HG03060 (cell line): ENCODE results near the gene UBAP2L.
"Not testable (repeated sequence)": the region's sequence is repeated elsewhere in the genome, so short reads cannot be mapped to it uniquely, and the experiment has no call there.

Experiments used
- ATAC-seq: cut with Tn5 transposase; IDR thresholded peaks from one replicate; pipeline ENCODE4 v1.9.1; 2021; ENCODE audit warnings: low read depth, moderate number of reproducible peaks; ENCODE audit not compliant: unreplicated experiment

UBAP2L gene

DNA sequence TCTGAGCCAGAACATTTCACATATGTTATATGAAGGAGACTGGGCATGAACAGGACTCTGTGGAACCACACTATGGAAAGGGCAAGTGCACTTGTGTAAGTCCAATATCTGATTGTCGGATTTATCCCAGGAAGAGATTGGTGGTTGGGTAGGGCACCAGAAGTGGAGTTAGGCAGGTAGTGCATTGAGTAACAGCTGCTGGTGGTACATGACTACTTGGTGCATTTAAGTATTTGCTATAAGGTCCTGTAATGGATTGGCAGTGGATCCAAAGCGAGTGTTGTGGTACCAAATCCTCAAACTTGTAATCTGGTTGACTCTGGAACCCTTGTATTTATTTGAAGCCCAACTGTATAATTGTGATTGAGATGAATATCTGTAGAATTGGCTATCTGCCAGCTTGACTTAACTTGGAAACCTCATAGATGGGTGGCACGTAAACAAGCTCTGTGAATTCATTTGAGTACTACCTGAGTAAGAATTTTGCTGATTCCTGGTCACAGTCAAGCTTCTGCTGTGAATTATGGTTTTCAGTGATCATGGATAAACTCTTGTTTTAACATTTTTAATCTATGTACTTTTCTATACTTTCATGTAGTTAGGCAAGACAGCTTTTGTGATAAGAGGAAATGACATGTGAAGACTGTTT is 21.1 kb downstream of the UBAP2L start:
- no peak for ATAC-seq

DNA sequence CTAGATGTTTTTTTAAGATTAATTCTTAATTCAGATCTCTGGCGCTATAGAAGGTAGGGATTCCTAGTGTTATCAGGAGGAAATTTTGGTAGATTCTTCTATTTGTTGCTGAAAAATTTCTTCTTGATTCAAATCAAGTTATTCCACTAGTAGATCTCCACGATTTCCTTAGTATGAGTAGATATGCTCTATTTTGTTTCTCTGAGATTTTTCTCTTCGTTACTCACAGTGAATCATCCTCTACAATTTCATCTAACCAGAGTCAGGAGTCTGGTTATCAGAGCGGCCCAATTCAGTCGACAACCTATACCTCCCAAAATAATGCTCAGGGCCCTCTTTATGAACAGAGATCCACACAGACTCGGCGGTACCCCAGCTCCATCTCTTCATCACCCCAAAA is 32.9 kb downstream of the UBAP2L start:
- no peak for ATAC-seq

DNA sequence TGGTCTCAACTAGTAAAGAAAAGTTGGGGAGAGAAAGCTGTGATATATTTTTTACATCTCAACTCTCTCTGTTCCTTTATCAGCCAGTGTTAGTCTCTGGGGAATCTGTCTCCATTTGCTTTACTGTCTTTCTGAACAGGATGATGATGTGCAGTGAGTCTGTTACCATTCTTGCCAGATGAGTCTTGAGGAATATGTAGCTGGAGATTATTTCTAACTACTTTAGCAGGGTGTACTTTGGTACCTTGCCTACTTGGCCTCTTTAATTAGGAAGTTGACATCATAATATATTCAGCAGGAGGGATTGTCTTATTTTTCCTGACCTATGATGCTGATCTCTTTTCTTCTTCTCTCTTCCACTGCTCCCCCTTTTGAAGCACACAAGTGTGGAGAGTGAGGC is 35.9 kb downstream of the UBAP2L start:
- ATAC-seq: no peak

DNA sequence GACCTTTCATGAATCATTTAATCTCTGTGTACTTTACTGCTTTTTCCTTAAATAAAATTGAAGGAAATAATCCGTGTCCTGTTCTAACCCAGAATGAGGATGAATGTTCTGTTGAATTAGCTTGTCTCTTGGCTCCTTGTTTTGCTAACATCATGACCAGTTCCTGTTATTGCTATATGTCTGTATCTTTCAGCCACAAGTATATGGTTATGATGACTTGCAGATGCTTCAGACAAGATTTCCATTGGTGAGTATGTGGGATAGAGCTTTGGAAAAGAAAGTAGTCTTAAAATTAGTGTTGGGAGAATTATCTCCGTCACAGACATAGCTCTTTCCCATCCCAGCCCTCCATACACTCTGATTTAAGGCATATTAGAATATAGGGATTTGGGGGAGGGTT is 38.0 kb downstream of the UBAP2L start:
- ATAC-seq: no peak

DNA sequence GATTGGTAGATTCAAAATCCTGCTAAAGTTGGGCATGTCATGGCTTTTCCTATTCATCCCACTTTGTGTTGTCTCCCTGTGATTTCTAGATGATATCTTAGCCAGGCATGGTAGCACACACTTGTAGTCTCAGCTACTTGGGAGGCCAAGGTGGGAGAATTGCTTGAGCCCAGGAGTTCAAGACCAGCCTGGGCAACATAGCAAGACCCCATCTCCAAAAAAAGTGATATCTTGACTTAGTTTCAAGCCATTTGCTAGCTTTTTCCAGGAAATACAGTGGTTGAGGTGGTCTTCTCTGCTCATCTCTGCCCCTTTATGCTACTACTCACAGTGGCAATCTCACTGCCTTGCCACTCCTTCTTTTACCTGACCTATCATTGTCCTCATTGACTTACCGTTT is 39.4 kb downstream of the UBAP2L start:
- no peak for ATAC-seq

DNA sequence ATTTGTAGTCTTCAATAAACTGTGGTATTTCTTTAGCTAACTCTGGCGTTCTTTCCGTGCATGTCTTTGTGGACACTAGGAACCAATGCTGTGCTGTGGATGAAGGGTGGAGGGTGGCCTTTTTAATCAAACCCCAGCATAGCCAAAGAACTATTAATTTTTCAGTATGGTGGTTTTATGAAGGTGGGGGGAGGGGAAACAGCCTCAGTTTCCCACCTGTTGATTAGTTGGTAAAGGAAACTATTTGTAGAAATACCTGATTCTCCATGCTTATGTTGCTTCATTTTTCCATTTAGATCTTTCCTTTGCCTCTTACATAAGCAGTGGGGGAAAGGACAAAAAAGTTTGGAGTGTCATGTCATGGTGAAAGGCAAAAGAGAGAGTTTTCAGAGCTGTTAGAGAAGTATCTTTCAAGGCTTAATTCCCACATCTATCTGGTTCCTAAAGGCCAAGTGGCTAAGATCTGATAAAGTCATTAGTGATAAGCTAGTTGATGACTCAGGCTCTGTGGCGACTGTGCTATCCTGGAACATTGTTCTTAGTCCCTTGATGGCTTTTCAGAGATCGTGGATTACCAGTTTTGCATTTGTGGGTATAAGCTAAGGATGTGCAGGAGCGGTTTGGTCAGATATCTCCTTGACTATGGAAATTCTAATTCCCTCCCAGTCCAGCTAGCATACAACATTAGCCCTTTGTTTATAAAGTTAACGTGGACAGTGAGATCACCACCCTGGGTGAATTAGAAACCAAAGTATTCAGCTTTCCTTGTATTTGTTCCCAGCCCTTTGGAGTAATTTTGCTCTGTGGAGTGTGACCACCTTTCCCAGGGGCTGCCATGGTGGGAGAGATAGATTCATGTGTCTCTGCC is 42.9 kb downstream of the UBAP2L start:
- ATAC-seq: no peak

DNA sequence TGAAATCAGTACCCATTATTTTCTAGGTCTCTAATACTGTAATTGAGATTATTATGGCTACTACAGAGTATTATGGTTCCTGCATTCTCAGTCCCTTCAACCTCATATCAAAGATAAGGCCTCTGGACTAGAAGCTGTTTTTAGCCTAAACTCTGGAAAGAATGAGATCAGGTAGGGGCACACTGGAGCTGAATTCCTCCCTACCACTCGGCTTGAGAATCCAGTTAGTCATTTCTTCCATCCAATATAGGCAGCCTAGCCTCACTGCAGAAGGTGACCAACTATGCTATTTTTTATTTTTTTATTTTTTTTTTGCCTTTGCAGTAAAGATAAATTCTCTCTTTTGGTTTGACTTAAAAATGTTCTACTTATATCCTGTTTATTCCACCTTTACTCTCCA is 43.7 kb downstream of the UBAP2L start:
- ATAC-seq: no peak

DNA sequence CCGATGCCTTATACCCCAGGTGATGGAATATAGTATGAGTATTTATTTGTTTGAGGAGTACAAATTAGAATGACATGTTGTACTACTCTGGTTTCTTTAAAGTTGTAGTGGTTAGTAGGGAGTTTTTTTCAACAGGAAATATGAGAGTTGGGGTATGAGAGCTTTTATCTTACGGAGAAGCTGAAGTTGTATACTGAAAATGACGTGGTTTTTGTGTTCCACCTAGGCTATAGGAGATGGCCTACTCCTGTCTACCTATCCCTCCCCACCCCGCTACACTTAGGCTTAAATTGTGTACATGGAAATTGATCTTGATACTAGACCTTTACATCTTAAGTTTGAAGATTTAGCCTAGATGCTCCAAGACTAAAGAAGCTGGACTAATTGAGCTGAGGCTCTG is 44.8 kb downstream of the UBAP2L start:
- no peak for ATAC-seq

DNA sequence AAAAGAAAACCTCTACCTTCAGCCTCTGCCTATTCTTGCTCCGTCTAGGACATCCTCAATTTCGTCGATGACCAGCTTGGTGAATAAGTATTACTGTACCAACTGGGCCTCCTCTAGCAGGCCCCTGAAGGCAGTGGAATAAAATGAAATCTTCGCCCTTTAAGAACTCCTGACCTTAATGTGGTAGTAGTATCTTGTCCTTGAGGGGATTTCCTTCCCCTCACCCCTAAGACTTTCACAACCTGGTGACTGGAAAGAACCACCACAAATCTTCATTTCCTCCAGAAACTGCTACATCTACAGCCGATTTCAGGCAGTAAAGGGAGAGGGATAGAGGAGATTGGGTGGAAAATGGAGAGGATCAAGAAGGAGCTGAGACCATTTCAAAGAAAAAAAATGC is 50.1 kb downstream of the UBAP2L start:
- ATAC-seq: no peak

DNA sequence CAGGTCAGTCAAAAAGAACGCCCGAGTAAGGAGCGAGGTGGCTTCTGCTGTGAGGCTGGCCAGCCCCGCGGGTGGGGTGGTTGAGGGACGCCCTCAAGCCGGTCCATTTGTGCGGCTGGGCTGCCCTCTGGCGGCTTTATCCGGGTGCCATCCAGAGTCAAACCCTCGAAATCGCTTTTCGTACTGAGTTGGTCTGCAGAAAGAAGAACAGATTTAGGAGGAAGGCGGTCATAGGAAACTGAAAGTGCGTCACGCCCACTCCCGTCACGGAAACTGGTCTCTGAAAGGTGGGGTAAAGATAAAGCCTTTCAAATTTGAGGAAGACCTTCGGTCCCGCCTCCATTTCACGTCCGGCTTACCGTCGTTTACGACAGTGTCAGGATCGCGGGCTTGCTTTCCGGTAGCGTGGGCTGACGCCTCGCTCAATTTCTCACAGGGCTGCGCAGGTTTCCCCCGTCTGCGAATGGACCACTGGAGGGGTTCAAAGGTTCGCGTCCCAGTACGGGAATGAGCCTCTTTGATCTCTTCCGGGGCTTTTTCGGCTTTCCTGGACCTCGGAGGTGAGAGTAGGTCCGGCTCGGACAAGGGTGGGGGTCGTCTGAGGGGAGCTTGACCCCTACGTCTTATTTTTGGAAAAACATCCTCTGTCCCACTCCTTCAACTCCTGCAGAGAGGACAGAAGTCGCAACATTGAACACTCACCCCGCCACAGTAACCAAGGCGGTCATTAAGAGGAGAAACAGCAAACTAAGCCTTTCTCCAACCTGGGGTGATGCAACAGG is 51.7 kb downstream of the UBAP2L start, which contains the start of gene HAX1:
Gene HAX1 (plus strand): TSS at position 413 of the 782 bp plus-strand sequence. CDS start 95 bp downstream, at position 508.
- ATAC-seq: peak; percentile 87

DNA sequence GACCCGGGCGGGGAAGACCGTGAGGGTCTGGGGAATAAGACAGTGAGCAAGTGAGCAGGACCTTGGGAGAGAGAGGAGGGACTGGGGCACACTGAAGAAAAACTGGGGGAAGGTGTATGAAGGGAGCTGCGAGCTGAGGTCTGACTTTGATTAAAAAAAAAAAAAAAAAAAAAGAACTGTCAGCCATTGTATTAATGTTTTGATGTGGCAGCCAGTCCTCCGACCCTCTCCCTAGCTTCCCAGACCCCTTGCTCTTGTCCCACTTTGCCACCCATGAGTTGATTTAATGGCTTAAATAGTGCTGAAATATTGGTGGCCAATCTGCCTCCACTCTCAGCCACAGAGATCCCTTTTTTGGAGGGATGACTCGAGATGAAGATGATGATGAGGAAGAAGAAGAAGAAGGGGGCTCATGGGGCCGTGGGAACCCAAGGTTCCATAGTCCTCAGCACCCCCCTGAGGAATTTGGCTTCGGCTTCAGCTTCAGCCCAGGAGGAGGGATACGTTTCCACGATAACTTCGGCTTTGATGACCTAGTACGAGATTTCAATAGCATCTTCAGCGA is 52.3 kb downstream of the UBAP2L start:
- ATAC-seq: no peak

DNA sequence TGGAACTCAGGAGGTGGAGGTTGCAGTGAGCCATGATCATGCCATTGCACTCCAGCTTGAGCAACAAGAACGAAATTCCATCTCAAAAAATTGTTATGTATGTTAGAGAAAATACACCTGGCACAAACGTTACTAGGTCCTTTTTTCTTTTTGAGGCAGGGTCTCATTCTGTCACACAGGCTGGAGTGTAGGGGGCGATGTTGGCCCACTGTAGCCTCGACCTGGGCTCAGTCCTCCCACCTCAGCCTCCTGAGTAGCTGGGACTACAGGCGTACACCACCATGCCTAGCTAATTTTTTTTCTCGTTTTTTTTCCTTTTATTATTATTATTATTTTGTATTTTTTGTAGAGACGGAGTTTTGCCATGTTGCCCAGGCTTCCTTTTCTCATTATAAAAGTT is 56.0 kb downstream of the UBAP2L start:
- no peak for ATAC-seq

DNA sequence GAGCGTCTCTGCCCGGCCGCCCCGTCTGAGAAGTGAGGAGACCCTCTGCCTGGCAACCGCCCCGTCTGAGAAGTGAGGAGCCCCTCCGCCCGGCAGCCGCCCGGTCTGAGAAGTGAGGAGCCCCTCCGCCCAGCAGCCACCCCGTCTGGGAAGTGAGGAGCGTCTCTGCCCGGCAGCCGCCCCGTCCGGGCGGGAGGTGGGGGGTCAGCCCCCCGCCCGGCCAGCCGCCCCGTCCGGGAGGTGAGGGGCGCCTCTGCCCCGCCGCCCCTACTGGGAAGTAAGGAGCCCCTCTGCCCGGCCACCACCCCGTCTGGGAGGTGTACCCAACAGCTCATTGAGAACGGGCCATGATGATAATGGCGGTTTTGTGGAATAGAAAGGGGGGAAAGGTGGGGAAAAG is 66.8 kb downstream of the UBAP2L start:
- not testable (repeated sequence) for ATAC-seq

DNA sequence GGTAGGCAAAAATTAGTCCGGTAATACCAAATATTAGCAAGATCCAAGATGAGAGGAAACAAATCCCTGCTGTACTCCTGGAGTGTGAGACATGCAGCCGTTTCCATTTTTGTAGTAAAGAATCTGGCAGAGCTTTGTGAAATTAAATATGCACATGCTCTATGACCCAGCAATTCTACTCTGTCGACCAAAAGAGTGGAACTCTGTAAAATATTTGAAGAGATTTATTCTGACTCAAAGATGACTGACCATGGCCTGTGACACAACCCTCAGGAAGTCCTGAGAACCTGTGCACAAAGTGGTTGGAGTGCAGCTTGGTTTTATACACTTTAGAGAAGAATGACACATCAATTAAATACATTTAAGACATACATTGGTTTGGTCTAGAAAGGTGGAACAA is 67.9 kb downstream of the UBAP2L start:
- ATAC-seq: no peak

DNA sequence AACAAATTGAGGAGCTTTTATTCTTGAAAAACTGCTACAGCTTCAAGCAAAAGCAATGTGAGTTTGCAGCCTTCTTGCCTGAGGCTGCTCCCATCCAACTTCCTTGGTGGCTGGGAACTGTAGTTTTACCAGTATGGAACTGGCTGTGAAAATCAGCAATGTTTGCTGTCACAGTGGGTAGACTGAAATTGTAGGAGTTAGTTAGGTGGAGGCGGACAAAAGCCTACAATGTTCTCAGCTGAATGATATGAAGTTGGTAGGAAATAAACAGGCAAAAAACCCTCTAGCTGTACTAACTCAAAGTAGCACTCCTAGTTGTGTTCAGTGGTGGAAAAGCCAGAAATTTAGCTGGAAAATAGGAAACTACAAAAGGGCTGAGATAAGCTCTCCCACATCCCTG is 70.2 kb downstream of the UBAP2L start:
- no peak for ATAC-seq

DNA sequence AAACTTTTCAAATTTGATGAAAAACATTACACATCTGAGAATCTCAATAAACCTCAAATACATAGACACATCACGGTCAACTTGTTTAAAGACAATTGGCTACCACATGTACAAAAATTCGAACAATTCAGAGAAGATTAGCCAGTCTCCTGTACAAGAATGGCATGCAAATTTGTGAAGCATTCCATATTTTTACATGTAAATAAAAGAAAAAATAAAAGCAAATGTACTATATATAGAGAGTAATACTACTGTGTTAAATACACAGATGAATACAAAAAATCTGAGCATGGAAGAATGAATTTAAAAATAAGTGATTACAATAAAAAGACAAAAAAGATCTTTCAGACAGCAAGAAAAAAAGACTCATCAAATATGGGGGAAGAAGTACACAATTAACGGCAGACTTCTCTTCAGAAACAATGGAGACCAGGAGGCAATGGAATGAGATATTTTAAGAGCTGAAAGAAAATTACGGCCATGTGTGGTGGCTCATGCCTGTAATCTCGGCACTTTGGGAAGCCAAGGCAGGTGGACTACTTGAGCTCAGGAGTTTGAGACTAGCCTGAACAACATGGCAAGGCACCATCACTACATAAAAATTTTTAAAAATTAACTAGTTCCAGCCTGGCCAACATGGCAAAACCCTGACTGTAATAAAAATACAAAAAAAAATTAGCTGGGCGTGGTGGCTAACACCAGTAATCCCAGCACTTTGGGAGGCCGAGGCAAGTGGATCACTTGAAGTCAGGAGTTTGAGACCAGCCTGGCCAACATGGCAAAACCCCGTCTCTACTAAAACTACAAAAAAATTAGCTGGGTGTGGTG is 74.9 kb downstream of the UBAP2L start:
- no peak for ATAC-seq

DNA sequence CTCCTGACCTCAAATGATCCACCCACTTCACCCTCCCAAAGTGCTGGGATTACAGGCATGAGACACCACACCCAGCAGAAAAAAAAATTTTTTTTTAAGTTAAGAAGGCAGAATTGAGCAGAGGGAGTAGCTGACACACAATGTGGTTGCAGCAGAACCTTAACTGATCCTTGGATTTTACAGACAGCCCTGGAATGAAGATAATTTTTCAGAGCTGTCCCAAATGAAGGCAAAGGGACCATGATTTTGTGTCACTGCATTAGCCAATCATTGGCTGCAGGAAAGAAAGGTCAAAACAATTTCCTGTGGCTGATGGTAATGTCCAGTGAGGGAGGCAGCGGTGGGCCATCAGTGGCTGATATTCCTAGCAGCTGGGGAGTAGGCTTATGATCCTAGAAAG is 80.8 kb downstream of the UBAP2L start:
- no peak for ATAC-seq

DNA sequence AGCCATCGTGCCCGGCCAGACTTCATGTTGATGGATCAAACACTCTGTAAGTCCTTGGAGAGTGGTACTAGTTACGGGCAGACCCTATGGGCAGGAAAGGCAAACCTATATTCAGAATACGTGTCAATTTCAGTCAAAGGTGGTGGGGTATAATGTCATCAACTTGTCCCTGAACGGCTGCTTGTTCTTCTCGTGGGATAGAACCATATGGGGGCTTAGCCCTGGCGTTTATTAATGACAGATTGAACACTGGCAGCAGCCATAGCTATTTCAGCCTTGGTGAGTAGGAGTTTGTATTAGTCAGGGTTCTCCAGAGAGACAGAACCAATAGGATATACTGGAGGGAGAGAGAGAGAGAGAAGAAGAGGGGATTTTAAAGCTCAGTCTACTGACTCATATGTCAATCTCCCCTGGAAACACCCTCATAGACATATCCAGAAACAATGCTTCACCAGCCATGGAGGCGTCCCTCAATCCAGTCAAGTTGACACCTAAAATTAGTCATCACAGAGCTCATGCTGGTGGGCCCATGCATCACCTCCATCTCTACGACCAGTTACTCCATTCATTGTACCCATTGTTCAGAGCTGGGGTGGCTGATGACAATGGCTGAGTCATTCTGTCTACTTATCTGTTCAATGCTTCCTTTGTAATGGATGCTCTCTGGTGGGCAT is 84.0 kb downstream of the UBAP2L start:
- peak; percentile 37 for ATAC-seq

DNA sequence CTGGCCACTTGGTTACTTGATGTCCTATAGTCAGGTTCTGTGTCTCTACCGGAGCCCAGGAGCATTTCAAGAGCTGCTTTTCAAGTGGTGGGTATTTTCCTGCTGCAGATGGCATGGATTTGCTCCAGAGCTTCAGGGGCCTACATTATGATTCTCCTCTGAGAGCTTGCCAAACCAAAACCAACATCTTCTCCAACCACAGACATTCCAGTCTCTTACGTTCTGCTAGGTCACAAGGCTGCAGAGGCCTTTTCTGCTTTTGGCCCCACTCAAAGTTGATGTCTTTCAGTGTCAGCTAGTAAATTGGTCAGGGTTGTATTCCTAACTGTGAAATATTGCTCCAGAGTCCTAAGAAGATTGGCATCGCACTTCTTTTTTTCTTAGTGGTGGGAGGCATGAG is 85.4 kb downstream of the UBAP2L start:
- no peak for ATAC-seq
